Esophagus (tissue), 2 donors: ENCODE measurements around the gene CLRN1. TPM values are rescaled to one million over a fixed set of nuclear protein-coding genes. Genes with fewer than 3 reads are reported as not detected.

ENCODE experiments used
- H3K27ac ChIP-seq, 2 donors: one replicate each; pipeline ENCODE4 v1.5.1; 2013; ENCODE audit warnings: low read depth in 2 of 2, mild to moderate bottlenecking in 2 of 2, inconsistent platforms in 1 of 2, low read length in 1 of 2, moderate library complexity in 1 of 2
- H3K27me3 ChIP-seq, 2 donors: one replicate each; pipeline ENCODE4 v1.6.1; 2013; ENCODE audit warnings: low read length in 2 of 2, control low read depth in 1 of 2, mild to moderate bottlenecking in 1 of 2; ENCODE audit not compliant: insufficient read depth in 2 of 2, control insufficient read depth in 1 of 2
- H3K36me3 ChIP-seq, 2 donors: one replicate each; pipeline ENCODE4 v1.6.1; 2013; ENCODE audit warnings: low read length in 1 of 2; ENCODE audit not compliant: control insufficient read depth in 2 of 2, insufficient read depth in 2 of 2
- H3K4me1 ChIP-seq, 2 donors: one replicate each; pipeline ENCODE4 v1.6.1; 2013; ENCODE audit warnings: low read length in 1 of 2; ENCODE audit not compliant: control insufficient read depth in 2 of 2, insufficient read depth in 2 of 2
- H3K4me3 ChIP-seq, 2 donors: one replicate each; pipeline ENCODE4 v1.5.1; 2013; ENCODE audit warnings: low read length in 2 of 2, mild to moderate bottlenecking in 2 of 2, low read depth in 1 of 2, moderate library complexity in 1 of 2
- H3K9me3 ChIP-seq, 2 donors: one replicate each; pipeline ENCODE4 v1.6.1; 2013; ENCODE audit warnings: mild to moderate bottlenecking in 2 of 2, low read depth in 1 of 2, low read length in 1 of 2, moderate library complexity in 1 of 2; ENCODE audit not compliant: control insufficient read depth in 2 of 2, insufficient read depth in 1 of 2
- WGBS, 2 donors: extraction: QIAGEN DNeasy Blood & Tissue Kit; methylation state at CpG; one replicate each; pipeline ENCODE4 v1.1.7; 2013; 5-methylcytosine and 5-hydroxymethylcytosine counted together
- polyA plus RNA-seq, 2 donors: library from polyadenylated mRNA; stranded (reverse); fragments of 200-250 nt; gene quantifications; one replicate each; pipeline ENCODE4 v1.2.3, GENCODE V29; 2013
- donor health status: healthy with polysubstance abuse.
- donor health status: Bipolar disorder and iron deficiency.

The CLRN1 gene
- polyA plus RNA-seq, 2 donors, result not detected

- Histone ChIP-seq H3K4me1 (no peaks in the 10 kb centered on the region), H3K4me3 (no peak overlapping the region), H3K27me3 (no peaks in the 10 kb centered on the region), H3K36me3 (no peaks in the 10 kb centered on the region), H3K9me3 (no peaks in the 10 kb centered on the region), H3K27ac (no peak overlapping the region)
- 60 to 74% methylated on average over 3 of the region's 3 CpGs for WGBS, 2 donors
Measured at GRCh38 chr3:150930839-150931238, 41.7 kb downstream of the CLRN1 start.

- no peak overlapping the region for H3K27ac ChIP-seq
- WGBS, 2 donors, result 88 to 100% methylated on average over 1 of the region's 1 CpG
- no peaks in the 10 kb centered on the region for H3K27me3 ChIP-seq
- H3K4me3 ChIP-seq, result no peak overlapping the region
- H3K4me1 ChIP-seq, result no peaks in the 10 kb centered on the region
- no peaks in the 10 kb centered on the region for H3K36me3 ChIP-seq
- no peaks in the 10 kb centered on the region for H3K9me3 ChIP-seq
Measured at GRCh38 chr3:150928234-150928633, 44.3 kb downstream of the CLRN1 start.

- WGBS, 2 donors, result 82 to 84% methylated on average over 7 of the region's 7 CpGs
- Histone ChIP-seq H3K27ac (no peak overlapping the region), H3K36me3 (no peaks in the 10 kb centered on the region), H3K27me3 (no peaks in the 10 kb centered on the region), H3K4me3 (no peak overlapping the region), H3K4me1 (no peaks in the 10 kb centered on the region), H3K9me3 (no peaks in the 10 kb centered on the region)
Measured at GRCh38 chr3:150926328-150926727, 46.2 kb downstream of the CLRN1 start.

- no peak overlapping the region for H3K27ac ChIP-seq
- H3K9me3 ChIP-seq, result no peaks in the 10 kb centered on the region
- no peaks in the 10 kb centered on the region for H3K27me3 ChIP-seq
- no peaks in the 10 kb centered on the region for H3K36me3 ChIP-seq
- no peak overlapping the region for H3K4me3 ChIP-seq
- no peaks in the 10 kb centered on the region for H3K4me1 ChIP-seq
- WGBS, 2 donors, result 11 to 18% methylated on average over 14 of the region's 14 CpGs
Measured at GRCh38 chr3:150925751-150926201, 46.8 kb downstream of the CLRN1 start.

GRCh38 chr3:150922611-150923010, 49.9 kb downstream of the CLRN1 start:
- Histone ChIP-seq H3K4me1 (no peaks in the 10 kb centered on the region), H3K4me3 (no peak overlapping the region), H3K27ac (no peak overlapping the region), H3K27me3 (no peaks in the 10 kb centered on the region), H3K9me3 (no peaks in the 10 kb centered on the region), H3K36me3 (no peaks in the 10 kb centered on the region)
- WGBS, 2 donors, result 70 to 76% methylated on average over 10 of the region's 10 CpGs

GRCh38 chr3:150921209-150921608, 51.3 kb downstream of the CLRN1 start:
- WGBS, 2 donors, result 59 to 63% methylated on average over 4 of the region's 4 CpGs
- Histone ChIP-seq H3K36me3 (no peaks in the 10 kb centered on the region), H3K27me3 (no peaks in the 10 kb centered on the region), H3K4me3 (no peak overlapping the region), H3K9me3 (no peaks in the 10 kb centered on the region), H3K4me1 (no peaks in the 10 kb centered on the region), H3K27ac (no peak overlapping the region)

GRCh38 chr3:150920236-150920635, 52.3 kb downstream of the CLRN1 start:
- Histone ChIP-seq H3K4me3 (no peak overlapping the region), H3K27ac (no peak overlapping the region)
- whole genome bisulfite sequencing, 2 donors, result 55 to 71% methylated on average over 2 of the region's 2 CpGs

GRCh38 chr3:150917951-150918350, 54.6 kb downstream of the CLRN1 start:
- H3K36me3 ChIP-seq, result no peaks in the 10 kb centered on the region
- no peak overlapping the region for H3K27ac ChIP-seq
- no peaks in the 10 kb centered on the region for H3K9me3 ChIP-seq
- no peaks in the 10 kb centered on the region for H3K4me1 ChIP-seq
- no peak overlapping the region for H3K4me3 ChIP-seq
- H3K27me3 ChIP-seq, result no peaks in the 10 kb centered on the region
- WGBS, 2 donors, result 36 to 39% methylated on average over 7 of the region's 7 CpGs

More at GRCh38 chr3:150920236-150920635, 52.3 kb downstream of the CLRN1 start:
- Histone ChIP-seq H3K9me3 (no peaks in the 10 kb centered on the region), H3K4me1 (no peaks in the 10 kb centered on the region), H3K36me3 (no peaks in the 10 kb centered on the region), H3K27me3 (no peaks in the 10 kb centered on the region)

GRCh38 chr3:150913133-150913922, 59.2 kb downstream of the CLRN1 start:
- Histone ChIP-seq H3K4me1 (no peaks in the 10 kb centered on the region), H3K27ac (no peak overlapping the region), H3K4me3 (no peak overlapping the region), H3K9me3 (no peaks in the 10 kb centered on the region), H3K36me3 (no peaks in the 10 kb centered on the region), H3K27me3 (no peaks in the 10 kb centered on the region)
- 57 to 72% methylated on average over 4 of the region's 4 CpGs for WGBS, 2 donors

GRCh38 chr3:150912501-150912900, 60.0 kb downstream of the CLRN1 start:
- WGBS, 2 donors, result 60 to 71% methylated on average over 3 of the region's 3 CpGs
- Histone ChIP-seq H3K9me3 (no peaks in the 10 kb centered on the region), H3K27me3 (no peaks in the 10 kb centered on the region), H3K27ac (no peak overlapping the region), H3K4me3 (no peak overlapping the region), H3K36me3 (no peaks in the 10 kb centered on the region), H3K4me1 (no peaks in the 10 kb centered on the region)
